Vagina (tissue), 2 donors: ENCODE data around the gene UTP18. TPM values are rescaled to one million over a fixed set of nuclear protein-coding genes. Genes with fewer than 3 reads are reported as not detected.

Experiments
- DNase-seq, 2 donors: peaks; one replicate each; pipeline ENCODE4 v3.0.0-alpha.2; 2017; ENCODE audit errors: extremely low spot score in 2 of 2
- H3K27ac ChIP-seq: fragments of 200-600 bp; sonication (generic); one replicate; pipeline ENCODE4 v1.5.1; 2019
- H3K27me3 ChIP-seq: fragments of 200-600 bp; sonication (generic); one replicate; pipeline ENCODE4 v1.5.1; 2019
- H3K36me3 ChIP-seq, 2 donors: fragments of 200-600 bp; sonication (generic); one replicate each; pipeline ENCODE4 v1.5.1; 2017 to 2019
- H3K4me1 ChIP-seq: fragments of 200-600 bp; sonication (generic); one replicate; pipeline ENCODE4 v1.5.1; 2019
- H3K4me3 ChIP-seq, 2 donors: fragments of 200-600 bp; sonication (generic); 1 replicate in 1 of 2; 2 replicates in 1 of 2; pipeline ENCODE4 v1.5.1; 2016 to 2019
- H3K9me3 ChIP-seq: fragments of 200-600 bp; sonication (generic); one replicate; pipeline ENCODE4 v1.5.1; 2019
- POLR2A ChIP-seq, 2 donors: fragments of 450-650 bp; IDR thresholded peaks; one replicate each; pipeline ENCODE4 v1.6.1; 2017; ENCODE audit warnings: antibody characterized with exemption in 2 of 2, mild to moderate bottlenecking in 2 of 2, moderate library complexity in 2 of 2
- POLR2AphosphoS5 ChIP-seq, 2 donors: sonication (generic); formaldehyde crosslinking; IDR thresholded peaks; one replicate each; pipeline ENCODE4 v1.9.0; 2017; ENCODE audit warnings: antibody characterized with exemption in 2 of 2, mild to moderate bottlenecking in 2 of 2, low read depth in 1 of 2; ENCODE audit not compliant: insufficient read depth in 1 of 2
- intact Hi-C: fragments of 100-400 bp; cut with DNase I; formaldehyde crosslinking; loops from one replicate; pipeline ENCODE4 v1.15.1; 2023
- total RNA-seq: library from RNA; depleted of rRNA; stranded (reverse); fragments of >200 nt; gene quantifications from one replicate; pipeline ENCODE4 v1.2.3, GENCODE V29; 2016
- TF ChIP-seq, protein P1 (sequence below), 3 experiments: fragments of 450-650 bp in 2 of 3; fragments of 200-600 bp in 1 of 3; sonication (generic) in 1 of 3; IDR thresholded peaks; one replicate each; pipeline ENCODE4 v1.5.1; 2017 to 2019; ENCODE audit warnings: antibody characterized with exemption in 3 of 3, mild to moderate bottlenecking in 2 of 3, moderate library complexity in 2 of 3

Gene UTP18
- total RNA-seq = 25.3 TPM

GRCh38 chr17:51260237-51261023 lies at the start of gene UTP18:
Gene UTP18, plus strand, starts transcription at chr17:51260546. Its CDS starts 39 bp downstream, at chr17:51260585.
- Histone ChIP-seq H3K27ac (peak within 1 kb of the TSS; percentile 98), H3K27me3 (no peaks in the 10 kb centered on the region), H3K9me3 (no peaks in the 10 kb centered on the region), H3K36me3 (peaks cover 2 to 5% of the 10 kb centered on the region in 2 donors), H3K4me1 (peaks cover 64% of the 10 kb centered on the region), H3K4me3 (peak within 1 kb of the TSS; percentile 85 to 100)
- peak; percentile 96 to 98 for DNase-seq
- intact Hi-C loops = no loop called here
- TF ChIP-seq POLR2AphosphoS5 (IDR thresholded peaks at IDR 0.05; ENCODE audit: insufficient read depth in 1 of 2, low read depth in 1 of 2) = peak; percentile 91 to 93
- TF ChIP-seq, protein P1, sequence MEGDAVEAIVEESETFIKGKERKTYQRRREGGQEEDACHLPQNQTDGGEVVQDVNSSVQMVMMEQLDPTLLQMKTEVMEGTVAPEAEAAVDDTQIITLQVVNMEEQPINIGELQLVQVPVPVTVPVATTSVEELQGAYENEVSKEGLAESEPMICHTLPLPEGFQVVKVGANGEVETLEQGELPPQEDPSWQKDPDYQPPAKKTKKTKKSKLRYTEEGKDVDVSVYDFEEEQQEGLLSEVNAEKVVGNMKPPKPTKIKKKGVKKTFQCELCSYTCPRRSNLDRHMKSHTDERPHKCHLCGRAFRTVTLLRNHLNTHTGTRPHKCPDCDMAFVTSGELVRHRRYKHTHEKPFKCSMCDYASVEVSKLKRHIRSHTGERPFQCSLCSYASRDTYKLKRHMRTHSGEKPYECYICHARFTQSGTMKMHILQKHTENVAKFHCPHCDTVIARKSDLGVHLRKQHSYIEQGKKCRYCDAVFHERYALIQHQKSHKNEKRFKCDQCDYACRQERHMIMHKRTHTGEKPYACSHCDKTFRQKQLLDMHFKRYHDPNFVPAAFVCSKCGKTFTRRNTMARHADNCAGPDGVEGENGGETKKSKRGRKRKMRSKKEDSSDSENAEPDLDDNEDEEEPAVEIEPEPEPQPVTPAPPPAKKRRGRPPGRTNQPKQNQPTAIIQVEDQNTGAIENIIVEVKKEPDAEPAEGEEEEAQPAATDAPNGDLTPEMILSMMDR (IDR thresholded peaks at IDR 0.05) = no peak
- TF ChIP-seq POLR2A (IDR thresholded peaks at IDR 0.05) = peak in 1 of 2 donors; percentile 50

- peaks cover 0 to 54% of the 10 kb centered on the region in 2 donors for H3K36me3 ChIP-seq
- H3K4me1 ChIP-seq = no peaks in the 10 kb centered on the region
- no peak overlapping the region for H3K4me3 ChIP-seq
- no peak for DNase-seq
- intact Hi-C loops = no loop called here
- TF ChIP-seq POLR2AphosphoS5 (IDR thresholded peaks at IDR 0.05; ENCODE audit: insufficient read depth in 1 of 2, low read depth in 1 of 2) = no peak
- TF ChIP-seq, protein P1 (IDR thresholded peaks at IDR 0.05) = no peak
- no peak for TF ChIP-seq POLR2A (IDR thresholded peaks at IDR 0.05)
- H3K9me3 ChIP-seq = no peaks in the 10 kb centered on the region
- H3K27ac ChIP-seq = no peak overlapping the region
- H3K27me3 ChIP-seq = no peaks in the 10 kb centered on the region
Measured at GRCh38 chr17:51214920-51215319, 45.4 kb upstream of the UTP18 start.

GRCh38 chr17:51217946-51218345 lies 42.4 kb upstream of the UTP18 start:
- Histone ChIP-seq H3K27ac (no peak overlapping the region), H3K36me3 (peaks cover 0 to 48% of the 10 kb centered on the region in 2 donors), H3K27me3 (no peaks in the 10 kb centered on the region), H3K4me1 (no peaks in the 10 kb centered on the region), H3K4me3 (no peak overlapping the region), H3K9me3 (no peaks in the 10 kb centered on the region)
- intact Hi-C loops = no loop called here
- TF ChIP-seq POLR2A (IDR thresholded peaks at IDR 0.05) (no peak), POLR2AphosphoS5 (IDR thresholded peaks at IDR 0.05; ENCODE audit: insufficient read depth in 1 of 2, low read depth in 1 of 2) (no peak)
- TF ChIP-seq, protein P1 (IDR thresholded peaks at IDR 0.05) = no peak
- DNase-seq = no peak

DNA sequence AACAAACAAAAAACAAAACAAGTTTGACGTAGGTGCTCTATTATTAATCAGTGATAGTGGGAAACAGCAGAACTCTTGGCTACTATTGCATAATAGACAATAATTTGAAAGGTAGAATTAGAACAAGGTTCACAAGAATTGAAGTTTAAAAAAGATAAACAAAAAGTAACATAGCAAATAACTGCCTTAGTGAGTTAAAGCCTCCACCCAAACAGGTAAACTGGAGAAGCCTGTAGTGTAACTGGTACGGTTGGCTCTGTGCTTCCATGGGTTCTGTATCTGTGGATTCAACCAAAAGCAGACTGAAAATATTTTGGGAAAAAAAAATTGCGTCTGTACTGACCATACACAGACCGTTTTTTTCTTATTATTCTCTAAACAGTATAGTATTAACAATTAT lies 39.0 kb upstream of the UTP18 start:
- DNase-seq = no peak
- TF ChIP-seq POLR2A (IDR thresholded peaks at IDR 0.05) (no peak), POLR2AphosphoS5 (IDR thresholded peaks at IDR 0.05; ENCODE audit: insufficient read depth in 1 of 2, low read depth in 1 of 2) (no peak)
- TF ChIP-seq, protein P1 (IDR thresholded peaks at IDR 0.05) = no peak
- no peaks in the 10 kb centered on the region for H3K9me3 ChIP-seq
- peaks cover 0 to 39% of the 10 kb centered on the region in 2 donors for H3K36me3 ChIP-seq
- H3K4me3 ChIP-seq = no peak overlapping the region
- no peak overlapping the region for H3K27ac ChIP-seq
- H3K27me3 ChIP-seq = no peaks in the 10 kb centered on the region
- intact Hi-C loops = no loop called here
- peaks cover 19% of the 10 kb centered on the region for H3K4me1 ChIP-seq
